ENCODE measurements around the gene SLC26A6. TPM values are rescaled to one million over a fixed set of nuclear protein-coding genes. Genes with fewer than 3 reads are reported as not detected.
A peak's percentile ranks its signal among the peaks of the same experiment; 100 is the strongest.

The SLC26A6 gene
- total and polyA plus RNA-seq, 2 of the 13 experiments (the other 11 are each of a cell fraction or from before 2014, with no cell fraction given) = 40.7 to 184 TPM

GRCh38 chr3:48678056-48678455, 42.8 kb upstream of the SLC26A6 start:
- Histone ChIP-seq H3K79me2 (ENCODE audit: insufficient read depth, low read length) (peaks cover 2% of the 10 kb centered on the region), H3K9me3 (ENCODE audit: low read length) (no peaks in the 10 kb centered on the region), H4K20me1 (ENCODE audit: insufficient read depth, low read length) (no peaks in the 10 kb centered on the region), H2AFZ (ENCODE audit: low read length) (no peak overlapping the region), H3K4me3 (replicated peaks in 1 of 3; ENCODE audit: insufficient read depth in 1 of 3, low read depth in 2 of 3, low read length in 3 of 3) (no peak overlapping the region), H3K36me3 (replicated peaks in 1 of 2; ENCODE audit: control insufficient read depth in 1 of 2, insufficient read depth in 2 of 2, low read length in 2 of 2) (peaks cover 41 to 68% of the 10 kb centered on the region in 2 experiments), H3K27ac (ENCODE audit: extremely low read length, insufficient read depth, low read length) (no peak overlapping the region), H3K27me3 (ENCODE audit: control insufficient read depth in 1 of 2, insufficient read depth in 2 of 2, low read length in 2 of 2) (no peaks in the 10 kb centered on the region), H3K4me2 (ENCODE audit: low read depth, low read length) (no peak overlapping the region), H3K4me1 (ENCODE audit: insufficient read depth, low read length) (peaks cover 3% of the 10 kb centered on the region), H3K9ac (ENCODE audit: insufficient read depth, low read depth, low read length) (no peak overlapping the region)
- POLR2A ChIA-PET = no interaction called here
- no peak for FAIRE-seq
- 100% methylated on average over 4 of the region's 4 CpGs for WGBS (ENCODE audit: low lambda C conversion rate)
- DNase-seq (ENCODE audit: low spot score) = no peak
- no TSS peak for BruUV-seq (replicated peaks)
- no peak for ATAC-seq
- CTCF ChIA-PET (ENCODE audit: low intra/inter-chr PET ratio, low total read pairs) = no interaction called here
- intact Hi-C loops (cut with micrococcal nuclease; ENCODE audit: unreplicated experiment) = no loop called here
- in situ Hi-C loops (cut with HindIII; ENCODE audit: extremely low pct_ligation_motif_present, low pct_unique_long_range_greater_than_20kb) = no loop called here
- TF ChIP-seq, protein P1, sequence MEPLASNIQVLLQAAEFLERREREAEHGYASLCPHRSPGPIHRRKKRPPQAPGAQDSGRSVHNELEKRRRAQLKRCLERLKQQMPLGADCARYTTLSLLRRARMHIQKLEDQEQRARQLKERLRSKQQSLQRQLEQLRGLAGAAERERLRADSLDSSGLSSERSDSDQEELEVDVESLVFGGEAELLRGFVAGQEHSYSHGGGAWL (CRISPR knock-in tag; IDR thresholded peaks at IDR 0.05) = no peak
- no peak for TF ChIP-seq ZNF781 (CRISPR knock-in tag; IDR thresholded peaks at IDR 0.05; ENCODE audit: borderline replicate concordance, not compliant biosample characterization)
- TF ChIP-seq ZNF24 (IDR thresholded peaks at IDR 0.05) = no peak
- TF ChIP-seq ASH2L (IDR thresholded peaks at IDR 0.05; ENCODE audit: insufficient read length, low read depth, low read length) = no peak
- no peak for TF ChIP-seq RAD21 (CRISPR knock-in tag; IDR thresholded peaks at IDR 0.05)

DNA sequence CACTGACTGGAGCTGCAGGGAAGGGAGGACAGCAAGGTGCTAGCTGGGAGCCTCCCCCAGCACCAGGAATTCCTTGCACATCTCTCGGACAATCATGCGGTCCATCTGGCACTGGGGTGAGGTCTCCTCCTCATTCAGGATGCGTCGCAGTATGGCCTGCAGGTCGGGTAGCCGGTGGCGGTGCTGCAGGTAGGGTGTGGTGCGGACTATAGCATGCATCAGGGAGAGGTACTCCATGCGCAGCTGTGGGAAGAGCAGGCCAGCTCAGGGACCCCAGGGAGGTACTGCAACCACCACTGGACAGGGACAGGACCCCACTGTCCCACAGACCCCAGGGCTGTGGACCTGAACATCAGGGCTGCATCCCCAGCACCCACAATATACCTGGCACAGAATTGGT, 39.2 kb upstream of the SLC26A6 start:
- ChIA-PET CTCF (ENCODE audit: low intra/inter-chr PET ratio, low total read pairs) (no interaction called here), POLR2A (interaction anchor here (1.0 kb wide), 1 partner anchor 65 kb away, joined by 3 read pairs; no protein-coding TSS in a partner anchor)
- Histone ChIP-seq H3K27me3 (ENCODE audit: control insufficient read depth in 1 of 2, insufficient read depth in 2 of 2, low read length in 2 of 2) (no peaks in the 10 kb centered on the region), H3K4me1 (ENCODE audit: insufficient read depth, low read length) (no peaks in the 10 kb centered on the region), H4K20me1 (ENCODE audit: insufficient read depth, low read length) (no peaks in the 10 kb centered on the region), H3K9ac (ENCODE audit: insufficient read depth, low read depth, low read length) (no peak overlapping the region), H2AFZ (ENCODE audit: low read length) (no peak overlapping the region), H3K4me2 (ENCODE audit: low read depth, low read length) (no peak overlapping the region), H3K36me3 (replicated peaks in 1 of 2; ENCODE audit: control insufficient read depth in 1 of 2, insufficient read depth in 2 of 2, low read length in 2 of 2) (peaks cover 23 to 38% of the 10 kb centered on the region in 2 experiments; a peak in 4 of 5 replicates), H3K9me3 (ENCODE audit: low read length) (no peaks in the 10 kb centered on the region), H3K27ac (ENCODE audit: extremely low read length, insufficient read depth, low read length) (no peak overlapping the region), H3K79me2 (ENCODE audit: insufficient read depth, low read length) (no peaks in the 10 kb centered on the region), H3K4me3 (replicated peaks in 1 of 3; ENCODE audit: insufficient read depth in 1 of 3, low read depth in 2 of 3, low read length in 3 of 3) (no peak overlapping the region)
- FAIRE-seq (no peak), ATAC-seq (0 out of 3 replicates have a peak, but pooled peaks have one; percentile 17), DNase-seq (ENCODE audit: low spot score) (no peak)
- WGBS (ENCODE audit: low lambda C conversion rate) = 95% methylated on average over 9 of the region's 9 CpGs
- intact Hi-C loops (cut with micrococcal nuclease; ENCODE audit: unreplicated experiment) (no loop called here), in situ Hi-C loops (cut with HindIII; ENCODE audit: extremely low pct_ligation_motif_present, low pct_unique_long_range_greater_than_20kb) (no loop called here)
- TF ChIP-seq ZNF33A (CRISPR knock-in tag; IDR thresholded peaks at IDR 0.05; ENCODE audit: borderline replicate concordance) (no peak), KMT2A (CRISPR knock-in tag; IDR thresholded peaks at IDR 0.05) (no peak), ZNF83 (CRISPR knock-in tag; IDR thresholded peaks at IDR 0.05; ENCODE audit: borderline replicate concordance) (no peak), ZFP1 (CRISPR knock-in tag; IDR thresholded peaks at IDR 0.05) (no peak), ZNF460 (CRISPR knock-in tag; IDR thresholded peaks at IDR 0.05; ENCODE audit: borderline replicate concordance) (no peak), SMAD1 (CRISPR knock-in tag; IDR thresholded peaks at IDR 0.05; ENCODE audit: borderline replicate concordance, low read depth) (no peak), ZFP90 (CRISPR knock-in tag; IDR thresholded peaks at IDR 0.05; ENCODE audit: borderline replicate concordance) (no peak), ZNF484 (CRISPR knock-in tag; IDR thresholded peaks at IDR 0.05; ENCODE audit: borderline replicate concordance, low read depth) (no peak), REXO4 (CRISPR knock-in tag; IDR thresholded peaks at IDR 0.05; ENCODE audit: borderline replicate concordance) (no peak), ZFP91 (CRISPR knock-in tag; IDR thresholded peaks at IDR 0.05; ENCODE audit: borderline replicate concordance) (no peak), ARNTL (CRISPR knock-in tag; IDR thresholded peaks at IDR 0.05) (no peak), NFKB2 (CRISPR knock-in tag; IDR thresholded peaks at IDR 0.05; ENCODE audit: borderline replicate concordance) (no peak)
- BruUV-seq (replicated peaks) = no TSS peak

Measured in HepG2 (cell line).